HepG2 (cell line): ENCODE results near the gene HSD3B7. TPM values are rescaled to one million over a fixed set of nuclear protein-coding genes. Genes with fewer than 3 reads are reported as not detected.

Experiments used
- ATAC-seq: fragments of 200-7000 bp; cut with Tn5 transposase; 3 replicates; pipeline ENCODE4 v1.9.1; 2020; ENCODE audit warnings: mild to moderate bottlenecking, moderate library complexity
- BruUV-seq: library from RNA; stranded (reverse); fragments of 400-500 nt; replicated peaks from 2 replicates; lab custom pipeline; 2021; lab: Mats Ljungman, UMichigan
- CTCF ChIA-PET: fragments of 300-600 bp; formaldehyde crosslinking; extraction: SDS; loops from one replicate; lab custom pipeline; 2021; ENCODE audit warnings: low total read pairs, inconsistent platforms, low intra/inter-chr PET ratio; lab: Yijun Ruan, JAX
- POLR2A ChIA-PET: fragments of 350-600 bp; sonication (Branson Sonifier 250); formaldehyde crosslinking; loops from one replicate; lab custom pipeline; 2020; ENCODE audit warnings: antibody characterized with exemption, inconsistent platforms; lab: Yijun Ruan, JAX
- DNase-seq: peaks from one replicate; pipeline ENCODE4 v3.0.0-alpha.2; 2015; ENCODE audit warnings: low spot score
- FAIRE-seq: peaks from 3 replicates; lab custom pipeline; 2011; peaks lifted over from hg19 to GRCh38; lab: Jason Lieb, UNC
- H2AFZ ChIP-seq: one replicate; pipeline ENCODE4 v1.6.1; 2011; ENCODE audit warnings: low read length, inconsistent platforms
- H3K27ac ChIP-seq: fragments of 300-600 bp; 3 replicates; pipeline ENCODE4 v1.8.0; 2011; ENCODE audit warnings: mixed run types, mild to moderate bottlenecking, mixed read lengths, low read length, inconsistent platforms; ENCODE audit not compliant: insufficient read depth; ENCODE audit errors: extremely low read length
- H3K27me3 ChIP-seq, 2 experiments: fragments of 200-600 bp in 1 of 2; 2 replicates in 1 of 2; 3 replicates in 1 of 2; pipeline versions ENCODE4 v1.6.0 to v1.8.0; 2011; ENCODE audit warnings: low read length in 2 of 2, mild to moderate bottlenecking in 2 of 2, moderate library complexity in 2 of 2, inconsistent platforms in 1 of 2; ENCODE audit not compliant: insufficient read depth in 2 of 2, control insufficient read depth in 1 of 2
- H3K36me3 ChIP-seq, 2 experiments: fragments of 200-600 bp in 1 of 2; replicated peaks in 1 of 2; 2 replicates in 1 of 2; 3 replicates in 1 of 2; pipeline versions ENCODE4 v1.5.1 to v1.8.0; 2011; ENCODE audit warnings: low read length in 2 of 2, inconsistent platforms in 1 of 2; ENCODE audit not compliant: insufficient read depth in 2 of 2, control insufficient read depth in 1 of 2
- H3K4me1 ChIP-seq: 2 replicates; pipeline ENCODE4 v1.5.1; 2012; ENCODE audit warnings: low read length, inconsistent platforms; ENCODE audit not compliant: insufficient read depth
- H3K4me2 ChIP-seq: 2 replicates; pipeline ENCODE4 v1.6.0; 2011; ENCODE audit warnings: low read depth, low read length, inconsistent platforms
- H3K4me3 ChIP-seq, 3 experiments: fragments of 200-600 bp in 1 of 3; sonication (generic), shearing (Covaris generic) in 1 of 3; replicated peaks in 1 of 3; 2 replicates each; pipeline ENCODE4 v1.5.1; 2011 to 2016; ENCODE audit warnings: low read length in 3 of 3, inconsistent platforms in 2 of 3, low read depth in 2 of 3, mild to moderate bottlenecking in 2 of 3, control low read depth in 1 of 3, mixed read lengths in 1 of 3; ENCODE audit not compliant: insufficient read depth in 1 of 3
- H3K79me2 ChIP-seq: one replicate; pipeline ENCODE4 v1.6.1; 2011; ENCODE audit warnings: low read length, inconsistent platforms; ENCODE audit not compliant: insufficient read depth
- H3K9ac ChIP-seq: 2 replicates; pipeline ENCODE4 v1.6.0; 2011; ENCODE audit warnings: mild to moderate bottlenecking, low read depth, low read length, inconsistent platforms; ENCODE audit not compliant: insufficient read depth
- H3K9me3 ChIP-seq: 2 replicates; pipeline ENCODE4 v1.5.1; 2012; ENCODE audit warnings: mild to moderate bottlenecking, low read length
- H4K20me1 ChIP-seq: 2 replicates; pipeline ENCODE4 v1.6.0; 2011; ENCODE audit warnings: inconsistent platforms, mild to moderate bottlenecking, low read length, moderate library complexity; ENCODE audit not compliant: insufficient read depth
- CHCHD3 ChIP-seq: sonication (generic); formaldehyde crosslinking; IDR thresholded peaks from 2 replicates; pipeline ENCODE4 v1.8.0; 2022; ENCODE audit warnings: mild to moderate bottlenecking, missing genetic modification reagents, moderate library complexity
- CTCF ChIP-seq: sonication (generic); formaldehyde crosslinking; IDR thresholded peaks from 2 replicates; pipeline ENCODE4 v1.5.0; 2020; ENCODE audit warnings: mild to moderate bottlenecking, missing genetic modification reagents, moderate library complexity
- ERF ChIP-seq: IDR thresholded peaks from 2 replicates; pipeline ENCODE4 v1.6.1; 2018; ENCODE audit warnings: missing biosample characterization, missing genetic modification reagents
- GLMP ChIP-seq: sonication (generic); formaldehyde crosslinking; IDR thresholded peaks from 2 replicates; pipeline ENCODE4 v1.9.0; 2021; ENCODE audit warnings: missing genetic modification reagents, mild to moderate bottlenecking, borderline replicate concordance
- HNF1B ChIP-seq: sonication (generic); formaldehyde crosslinking; IDR thresholded peaks from 2 replicates; pipeline ENCODE4 v1.5.1; 2020; ENCODE audit warnings: mild to moderate bottlenecking, moderate library complexity, missing genetic modification reagents
- NR1H2 ChIP-seq: sonication (generic); formaldehyde crosslinking; IDR thresholded peaks from 2 replicates; pipeline ENCODE4 v1.8.1; 2022; ENCODE audit warnings: low read depth, missing genetic modification reagents, borderline replicate concordance
- RFXAP ChIP-seq: sonication (generic); formaldehyde crosslinking; IDR thresholded peaks from 2 replicates; pipeline ENCODE4 v1.4.0; 2020; ENCODE audit warnings: missing genetic modification reagents, borderline replicate concordance
- SIX4 ChIP-seq: sonication (generic); formaldehyde crosslinking; IDR thresholded peaks from 2 replicates; pipeline ENCODE4 v1.4.0; 2020; ENCODE audit warnings: missing genetic modification reagents
- ZIK1 ChIP-seq: sonication (generic); formaldehyde crosslinking; IDR thresholded peaks from 2 replicates; pipeline ENCODE4 v1.5.0; 2020; ENCODE audit warnings: mild to moderate bottlenecking, low read depth, missing genetic modification reagents, borderline replicate concordance
- ZMYM2 ChIP-seq: sonication (generic); formaldehyde crosslinking; IDR thresholded peaks from 2 replicates; pipeline ENCODE4 v1.8.0; 2022; ENCODE audit warnings: mild to moderate bottlenecking, missing genetic modification reagents
- ZNF251 ChIP-seq: sonication (generic); formaldehyde crosslinking; IDR thresholded peaks from 2 replicates; pipeline ENCODE4 v1.9.0; 2021; ENCODE audit warnings: mild to moderate bottlenecking, missing genetic modification reagents
- ZNF430 ChIP-seq: sonication (generic); formaldehyde crosslinking; IDR thresholded peaks from 2 replicates; pipeline ENCODE4 v1.9.0; 2021; ENCODE audit warnings: mild to moderate bottlenecking, missing genetic modification reagents
- ZNF598 ChIP-seq: sonication (generic); formaldehyde crosslinking; IDR thresholded peaks from 2 replicates; pipeline ENCODE4 v1.5.1; 2020; ENCODE audit warnings: mild to moderate bottlenecking, missing genetic modification reagents, borderline replicate concordance
- ZNF687 ChIP-seq: sonication (generic); formaldehyde crosslinking; IDR thresholded peaks from 2 replicates; pipeline ENCODE4 v1.5.1; 2020; ENCODE audit warnings: mild to moderate bottlenecking, missing genetic modification reagents, moderate library complexity
- WGBS: methylation state at CpG from one replicate; pipeline ENCODE4 v1.1.6; 2017; ENCODE audit warnings: low lambda C conversion rate; 5-methylcytosine and 5-hydroxymethylcytosine counted together
- in situ Hi-C: cut with HindIII; loops from 2 replicates; pipeline ENCODE4 v1.10.0; 2017; ENCODE audit warnings: low pct_unique_long_range_greater_than_20kb; ENCODE audit not compliant: extremely low pct_ligation_motif_present
- intact Hi-C: fragments of 100-400 bp; cut with micrococcal nuclease; formaldehyde crosslinking; loops from one replicate; pipeline ENCODE4 v1.10.0; 2022; ENCODE audit not compliant: unreplicated experiment
- polyA plus RNA-seq, 8 experiments: library from polyadenylated mRNA; depleted of rRNA in 3 of 8; stranded (reverse) in 7 of 8; unstranded in 1 of 8; fragments of >200 nt; fragmentation: Illumina TruSeq in 4 of 8; extraction: Trizol in 4 of 8; gene quantifications; 2 replicates each; pipeline versions ENCODE4 v1.2.1 to v1.2.3, GENCODE V29; 2011 to 2016; ENCODE audit warnings: low read depth in 4 of 8, missing spikeins in 1 of 8, mixed read lengths in 1 of 8; ENCODE audit not compliant: insufficient read depth in 1 of 8
- total RNA-seq, 5 experiments: library from RNA; depleted of rRNA; stranded (reverse); fragments of >200 nt; fragmentation: Illumina TruSeq; extraction: Trizol; gene quantifications; 2 replicates each; pipeline ENCODE4 v1.2.3, GENCODE V29; 2016; ENCODE audit warnings: low read depth in 1 of 5

HSD3B7 gene
- total and polyA plus RNA-seq, 2 of the 13 experiments (the other 11 are each of a cell fraction or from before 2014, with no cell fraction given), result 32.9 to 69.7 TPM

GRCh38 chr16:31002250-31002700, 17.3 kb downstream of the HSD3B7 start:
- Histone ChIP-seq H3K9ac (peak overlapping the region; percentile 46), H3K9me3 (no peaks in the 10 kb centered on the region), H3K36me3 (no peaks in the 10 kb centered on the region), H2AFZ (peak overlapping the region; percentile 74), H3K4me3 (peak overlapping the region; percentile 8 to 73 (median 41)), H4K20me1 (no peaks in the 10 kb centered on the region), H3K4me1 (peaks cover 95% of the 10 kb centered on the region), H3K4me2 (peak overlapping the region; percentile 87), H3K27me3 (no peaks in the 10 kb centered on the region; a peak in 2 of 5 replicates), H3K79me2 (no peaks in the 10 kb centered on the region), H3K27ac (peak overlapping the region; percentile 50)
- no TSS peak for BruUV-seq
- intact Hi-C loops (no loop called here), in situ Hi-C loops (no loop called here)
- ChIA-PET CTCF (interaction anchor here (0.9 kb wide), 1 partner anchor 17 kb away, joined by 3 read pairs; the partner anchor contains the start of gene HSD3B7), POLR2A (interaction anchor here (0.8 to 2.6 kb wide), 10 partner anchors 8 to 139 kb away, joined by 3 to 14 read pairs (median 4); partner anchors contain the start of genes HSD3B7, KAT8, STX4 and ZNF646)
- ATAC-seq (peak; percentile 1), DNase-seq (no peak), FAIRE-seq (no peak)
- 7% methylated on average over 9 of the region's 10 CpGs for whole genome bisulfite sequencing
- TF ChIP-seq CTCF (CRISPR knock-in tag) (peak; percentile 0; the same call in 1 of the 2 replicates), RFXAP (CRISPR knock-in tag) (no peak), SIX4 (CRISPR knock-in tag) (no peak), CHCHD3 (CRISPR knock-in tag) (0 out of 2 replicates have a peak, but pooled peaks have one; percentile 41), ERF (no peak), HNF1B (0 out of 2 replicates have a peak, but pooled peaks have one; percentile 8), ZNF251 (CRISPR knock-in tag) (0 out of 2 replicates have a peak, but pooled peaks have one; percentile 6), ZIK1 (CRISPR knock-in tag) (peak; percentile 70; the same call in 1 of the 2 replicates), ZNF598 (CRISPR knock-in tag) (peak; percentile 78; the same call in 1 of the 2 replicates), GLMP (no peak), NR1H2 (CRISPR knock-in tag) (peak; percentile 60; the same call in 1 of the 2 replicates), ZMYM2 (CRISPR knock-in tag) (0 out of 2 replicates have a peak, but pooled peaks have one; percentile 27), ZNF687 (CRISPR knock-in tag) (peak; percentile 55; the same call in 1 of the 2 replicates), ZNF430 (peak; percentile 16; the same call in 1 of the 2 replicates)
